T-helper 22 cell (primary cell): ENCODE measurements around the gene ATG2B.

Experiments used
- DNase-seq: peaks from one replicate; pipeline ENCODE4 v3.0.0-alpha.2; 2020; ENCODE audit warnings: low read depth

Gene ATG2B

GRCh38 chr14:96270565-96271420 lies 92.3 kb downstream of the ATG2B start:
- no peak for DNase-seq

GRCh38 chr14:96269359-96269710 lies 93.8 kb downstream of the ATG2B start:
- no peak for DNase-seq

- DNase-seq, result no peak
These were observed 94.4 kb downstream of the ATG2B start for GRCh38 chr14:96268431-96269358.

GRCh38 chr14:96267916-96268315 lies 95.2 kb downstream of the ATG2B start:
- no peak for DNase-seq

GRCh38 chr14:96267336-96267735 lies 95.8 kb downstream of the ATG2B start:
- DNase-seq, result no peak

GRCh38 chr14:96265383-96266095 lies 97.6 kb downstream of the ATG2B start:
- no peak for DNase-seq

GRCh38 chr14:96264853-96265252 lies 98.3 kb downstream of the ATG2B start:
- no peak for DNase-seq

- DNase-seq, result no peak
These were observed 99.0 kb downstream of the ATG2B start for GRCh38 chr14:96264200-96264553.

- DNase-seq, result no peak
These were observed 99.6 kb downstream of the ATG2B start for GRCh38 chr14:96263347-96264199.

- no peak for DNase-seq
These were observed 101.1 kb downstream of the ATG2B start for GRCh38 chr14:96261772-96262655.

GRCh38 chr14:96261053-96261452 lies 102.1 kb downstream of the ATG2B start:
- DNase-seq, result no peak

GRCh38 chr14:96260341-96260821 lies 102.8 kb downstream of the ATG2B start:
- DNase-seq, result no peak

- DNase-seq, result no peak
These were observed 105.2 kb downstream of the ATG2B start for GRCh38 chr14:96257900-96258299.

- DNase-seq, result no peak
These were observed 106.1 kb downstream of the ATG2B start for GRCh38 chr14:96257056-96257455.

GRCh38 chr14:96256407-96256806 lies 106.7 kb downstream of the ATG2B start:
- DNase-seq, result no peak

GRCh38 chr14:96255501-96256366 lies 107.4 kb downstream of the ATG2B start, which contains the start of gene BDKRB1:
Gene BDKRB1, plus strand, starts transcription at chr14:96256210. Its CDS starts 7,473 bp downstream, at chr14:96263683.
- DNase-seq, result no peak

- no peak for DNase-seq
These were observed 108.5 kb downstream of the ATG2B start for GRCh38 chr14:96254687-96255086.

- DNase-seq, result no peak
These were observed 110.1 kb downstream of the ATG2B start for GRCh38 chr14:96252999-96253539.
